Caco-2 (cell line): ENCODE measurements around the gene DHX34. TPM values are rescaled to one million over a fixed set of nuclear protein-coding genes. Genes with fewer than 3 reads are reported as not detected.

Source experiments
- BruUV-seq: library from RNA; stranded (reverse); fragments of 400-500 nt; replicated peaks from 2 replicates; lab custom pipeline; 2021; lab: Mats Ljungman, UMichigan
- CTCF ChIA-PET: fragments of 300-600 bp; sonication (Branson Sonifier 250); formaldehyde crosslinking; loops from one replicate; lab custom pipeline; 2022; ENCODE audit warnings: antibody characterized with exemption; lab: Charles Lee
- POLR2A ChIA-PET: fragments of 300-600 bp; sonication (Branson Sonifier 250); formaldehyde crosslinking; loops from one replicate; lab custom pipeline; 2022; ENCODE audit warnings: antibody characterized with exemption; lab: Charles Lee
- DNase-seq, 2 experiments: peaks; one replicate each; pipeline versions ENCODE4 v3.0.0 to v3.0.0-alpha.2; 2020 to 2022
- H3K27me3 ChIP-seq: replicated peaks from 2 replicates; pipeline ENCODE4 v1.6.0; 2011; ENCODE audit warnings: low read length; ENCODE audit not compliant: control insufficient read depth, insufficient read depth
- H3K36me3 ChIP-seq: 2 replicates; pipeline ENCODE4 v1.5.1; 2011; ENCODE audit warnings: low read length; ENCODE audit not compliant: control insufficient read depth, insufficient read depth
- H3K4me1 ChIP-seq: fragments of 250-450 bp; sonication (Bioruptor Pico); 2 replicates; pipeline ENCODE4 v1.5.1; 2020; ENCODE audit warnings: mild to moderate bottlenecking
- H3K4me3 ChIP-seq: 2 replicates; pipeline ENCODE4 v1.5.1; 2011; ENCODE audit warnings: low read depth, mild to moderate bottlenecking, control low read depth, low read length
- H3K9me3 ChIP-seq: fragments of 250-450 bp; sonication (Bioruptor Pico); 2 replicates; pipeline ENCODE4 v1.5.1; 2020; ENCODE audit warnings: mild to moderate bottlenecking, moderate library complexity
- H3K27ac Mint-ChIP-seq: one replicate; pipeline ENCODE4 v1.8.0; 2022; ENCODE audit warnings: mixed read lengths; ENCODE audit not compliant: unreplicated experiment
- H3K27me3 Mint-ChIP-seq: one replicate; pipeline ENCODE4 v1.8.0; 2022; ENCODE audit warnings: mixed read lengths; ENCODE audit not compliant: insufficient read depth, unreplicated experiment
- H3K36me3 Mint-ChIP-seq: one replicate; pipeline ENCODE4 v1.8.0; 2022; ENCODE audit warnings: mild to moderate bottlenecking, mixed read lengths; ENCODE audit not compliant: insufficient read depth, unreplicated experiment
- H3K4me1 Mint-ChIP-seq: one replicate; pipeline ENCODE4 v1.8.0; 2022; ENCODE audit warnings: low read depth, mixed read lengths; ENCODE audit not compliant: unreplicated experiment
- H3K4me3 Mint-ChIP-seq: one replicate; pipeline ENCODE4 v1.8.0; 2022; ENCODE audit warnings: mild to moderate bottlenecking, moderate library complexity, mixed read lengths; ENCODE audit not compliant: unreplicated experiment
- H3K9me3 Mint-ChIP-seq: one replicate; pipeline ENCODE4 v1.8.0; 2022; ENCODE audit warnings: mixed read lengths; ENCODE audit not compliant: unreplicated experiment
- intact Hi-C: fragments of 100-400 bp; cut with micrococcal nuclease; formaldehyde crosslinking; loops from one replicate; pipeline ENCODE4 v1.10.0; 2022; ENCODE audit not compliant: unreplicated experiment
- total RNA-seq: library from RNA; stranded (reverse); gene quantifications from 2 replicates; pipeline ENCODE4 v1.2.3, GENCODE V29; 2022
- TF ChIP-seq, protein P1 (sequence below), 2 experiments: fragments of 200-600 bp in 1 of 2; IDR thresholded peaks; 1 replicate in 1 of 2; 2 replicates in 1 of 2; pipeline versions ENCODE4 v1.5.1 to v1.8.0; 2011 to 2022; ENCODE audit warnings: antibody characterized with exemption in 1 of 2, control low read depth in 1 of 2, inconsistent platforms in 1 of 2, low read depth in 1 of 2, low read length in 1 of 2, mild to moderate bottlenecking in 1 of 2, moderate library complexity in 1 of 2; ENCODE audit not compliant: insufficient read depth in 1 of 2, severe bottlenecking in 1 of 2, unreplicated experiment in 1 of 2

The DHX34 gene
- total RNA-seq, 1 experiment from 2014 or later: 28.7 TPM

DNA sequence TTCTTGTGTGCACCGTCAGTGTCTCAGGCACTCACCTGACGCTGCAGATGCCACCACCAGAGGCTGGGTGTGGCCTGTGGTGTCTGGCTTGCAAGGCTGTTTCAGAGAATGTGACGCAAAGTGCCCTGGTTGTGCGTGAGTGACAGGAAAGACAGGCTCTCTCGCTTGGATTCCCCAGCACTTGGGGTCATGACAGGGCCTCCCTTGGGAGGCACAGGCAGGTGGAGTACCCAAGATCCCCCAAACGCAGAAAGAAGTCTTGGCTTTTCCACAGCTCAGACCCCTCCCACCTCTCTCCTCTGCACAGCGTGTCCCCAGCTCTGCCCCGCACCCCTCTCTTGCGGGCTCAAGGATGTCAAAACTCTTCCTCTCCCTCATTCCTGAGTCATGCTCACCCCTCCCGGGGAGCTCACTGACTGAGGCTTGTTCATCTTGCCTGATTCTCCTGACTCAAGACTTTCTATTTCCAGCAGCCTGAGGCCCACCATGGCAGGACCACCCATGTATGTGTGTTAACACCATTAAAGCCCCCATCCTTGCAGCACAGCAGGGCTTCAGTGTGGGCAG is 21.0 kb downstream of the DHX34 start:
- ChIA-PET CTCF (no interaction called here), POLR2A (no interaction called here)
- H3K27ac Mint-ChIP-seq: no peak overlapping the region
- Histone ChIP-seq H3K36me3 (peaks cover 2% of the 10 kb centered on the region), H3K9me3 (no peaks in the 10 kb centered on the region), H3K4me3 (no peak overlapping the region), H3K4me1 (no peaks in the 10 kb centered on the region), H3K27me3 (no peaks in the 10 kb centered on the region)
- no peaks in the 10 kb centered on the region for H3K4me1 Mint-ChIP-seq
- H3K9me3 Mint-ChIP-seq: no peaks in the 10 kb centered on the region
- H3K36me3 Mint-ChIP-seq: peaks cover 49% of the 10 kb centered on the region
- TF ChIP-seq, protein P1, sequence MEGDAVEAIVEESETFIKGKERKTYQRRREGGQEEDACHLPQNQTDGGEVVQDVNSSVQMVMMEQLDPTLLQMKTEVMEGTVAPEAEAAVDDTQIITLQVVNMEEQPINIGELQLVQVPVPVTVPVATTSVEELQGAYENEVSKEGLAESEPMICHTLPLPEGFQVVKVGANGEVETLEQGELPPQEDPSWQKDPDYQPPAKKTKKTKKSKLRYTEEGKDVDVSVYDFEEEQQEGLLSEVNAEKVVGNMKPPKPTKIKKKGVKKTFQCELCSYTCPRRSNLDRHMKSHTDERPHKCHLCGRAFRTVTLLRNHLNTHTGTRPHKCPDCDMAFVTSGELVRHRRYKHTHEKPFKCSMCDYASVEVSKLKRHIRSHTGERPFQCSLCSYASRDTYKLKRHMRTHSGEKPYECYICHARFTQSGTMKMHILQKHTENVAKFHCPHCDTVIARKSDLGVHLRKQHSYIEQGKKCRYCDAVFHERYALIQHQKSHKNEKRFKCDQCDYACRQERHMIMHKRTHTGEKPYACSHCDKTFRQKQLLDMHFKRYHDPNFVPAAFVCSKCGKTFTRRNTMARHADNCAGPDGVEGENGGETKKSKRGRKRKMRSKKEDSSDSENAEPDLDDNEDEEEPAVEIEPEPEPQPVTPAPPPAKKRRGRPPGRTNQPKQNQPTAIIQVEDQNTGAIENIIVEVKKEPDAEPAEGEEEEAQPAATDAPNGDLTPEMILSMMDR (IDR thresholded peaks at IDR 0.05; ENCODE audit: insufficient read depth in 1 of 2, low read depth in 1 of 2, low read length in 1 of 2, severe bottlenecking in 1 of 2, unreplicated experiment in 1 of 2): no peak
- H3K4me3 Mint-ChIP-seq: no peak overlapping the region
- no TSS peak for BruUV-seq
- DNase-seq: no peak
- intact Hi-C loops: no loop called here
- no peaks in the 10 kb centered on the region for H3K27me3 Mint-ChIP-seq

DNA sequence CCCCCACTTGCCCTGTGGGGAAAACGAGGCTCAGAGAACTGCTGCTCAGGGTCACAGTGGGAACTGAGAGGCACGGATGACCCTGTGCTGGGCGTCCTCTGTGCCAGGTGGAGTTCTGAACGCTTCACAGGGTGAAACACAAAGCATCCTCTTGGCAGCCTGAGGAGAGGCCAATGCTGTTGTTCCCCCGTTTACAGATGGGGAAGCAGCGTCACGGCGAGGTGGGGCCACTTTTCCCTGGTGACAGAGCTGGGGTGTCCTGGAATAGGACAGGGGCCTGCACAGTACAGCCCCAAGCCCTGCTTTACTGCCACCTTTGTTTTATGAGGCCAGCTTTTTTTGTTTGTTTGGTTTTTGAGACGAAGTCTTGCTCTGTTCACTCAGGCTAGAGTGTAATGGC is 22.1 kb downstream of the DHX34 start:
- Mint-ChIP-seq H3K36me3 (peaks cover 45% of the 10 kb centered on the region), H3K27me3 (no peaks in the 10 kb centered on the region), H3K9me3 (no peaks in the 10 kb centered on the region), H3K27ac (no peak overlapping the region), H3K4me3 (no peak overlapping the region), H3K4me1 (no peaks in the 10 kb centered on the region)
- Histone ChIP-seq H3K36me3 (peaks cover 2% of the 10 kb centered on the region), H3K4me3 (no peak overlapping the region), H3K27me3 (no peaks in the 10 kb centered on the region), H3K9me3 (no peaks in the 10 kb centered on the region), H3K4me1 (no peaks in the 10 kb centered on the region)
- intact Hi-C loops: no loop called here
- DNase-seq: no peak
- POLR2A ChIA-PET: no interaction called here
- CTCF ChIA-PET: no interaction called here
- TF ChIP-seq, protein P1 (IDR thresholded peaks at IDR 0.05; ENCODE audit: insufficient read depth in 1 of 2, low read depth in 1 of 2, low read length in 1 of 2, severe bottlenecking in 1 of 2, unreplicated experiment in 1 of 2): no peak
- no TSS peak for BruUV-seq

DNA sequence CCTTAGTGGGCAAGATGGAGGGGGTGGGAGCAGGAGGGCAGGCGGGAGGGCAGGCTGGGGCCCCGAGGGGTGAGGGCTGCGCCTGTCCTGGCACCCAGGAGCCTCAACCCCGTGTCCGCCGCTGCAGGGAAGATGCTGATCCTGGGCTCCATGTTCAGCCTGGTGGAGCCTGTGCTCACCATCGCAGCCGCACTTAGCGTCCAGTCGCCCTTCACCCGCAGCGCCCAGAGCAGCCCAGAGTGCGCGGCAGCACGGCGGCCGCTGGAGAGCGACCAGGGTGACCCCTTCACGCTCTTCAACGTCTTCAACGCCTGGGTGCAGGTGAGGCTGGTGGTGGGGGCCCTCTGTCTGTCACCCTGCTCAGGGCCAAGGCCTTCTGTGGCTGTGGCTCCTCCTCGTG is 23.5 kb downstream of the DHX34 start:
- no TSS peak for BruUV-seq
- TF ChIP-seq, protein P1 (IDR thresholded peaks at IDR 0.05; ENCODE audit: insufficient read depth in 1 of 2, low read depth in 1 of 2, low read length in 1 of 2, severe bottlenecking in 1 of 2, unreplicated experiment in 1 of 2): no peak
- intact Hi-C loops: no loop called here
- H3K36me3 ChIP-seq: peaks cover 2% of the 10 kb centered on the region
- Mint-ChIP-seq H3K27ac (no peak overlapping the region), H3K4me3 (no peak overlapping the region), H3K27me3 (no peaks in the 10 kb centered on the region), H3K36me3 (peaks cover 35% of the 10 kb centered on the region), H3K9me3 (no peaks in the 10 kb centered on the region), H3K4me1 (no peaks in the 10 kb centered on the region)
- no peak for DNase-seq
- H3K27me3 ChIP-seq: no peaks in the 10 kb centered on the region
- ChIA-PET CTCF (interaction anchor here (0.5 kb wide), 1 partner anchor 24 kb away, joined by 8 read pairs; the partner anchor contains the start of gene DHX34), POLR2A (interaction anchor here (0.5 kb wide), 1 partner anchor 11 kb away, joined by 3 read pairs; no protein-coding TSS in a partner anchor)
- no peaks in the 10 kb centered on the region for H3K4me1 ChIP-seq
- no peak overlapping the region for H3K4me3 ChIP-seq
- H3K9me3 ChIP-seq: no peaks in the 10 kb centered on the region
